Trophoblast cell (in vitro differentiated cells and primary cell): ENCODE results near the gene TXK.

Source experiments
- DNase-seq, 2 donors: peaks; one replicate each; pipeline ENCODE4 v3.0.0-alpha.2; 2016
- H2AFZ ChIP-seq: 2 replicates; pipeline ENCODE4 v1.6.1; 2013; ENCODE audit warnings: low read length, moderate library complexity, mild to moderate bottlenecking; ENCODE audit not compliant: insufficient read depth, poor library complexity
- H2AK5ac ChIP-seq: 2 replicates; pipeline ENCODE4 v1.6.1; 2013; ENCODE audit warnings: mild to moderate bottlenecking, low read length
- H2BK120ac ChIP-seq: 2 replicates; pipeline ENCODE4 v1.6.1; 2013; ENCODE audit warnings: low read length, mild to moderate bottlenecking, moderate library complexity; ENCODE audit not compliant: insufficient read depth, poor library complexity
- H2BK12ac ChIP-seq: 2 replicates; pipeline ENCODE4 v1.6.1; 2013; ENCODE audit warnings: mild to moderate bottlenecking, low read length, moderate library complexity
- H2BK5ac ChIP-seq: 2 replicates; pipeline ENCODE4 v1.6.1; 2013; ENCODE audit warnings: low read length, low read depth, moderate library complexity, mild to moderate bottlenecking; ENCODE audit not compliant: poor library complexity
- H3K14ac ChIP-seq: 2 replicates; pipeline ENCODE4 v1.6.1; 2013; ENCODE audit warnings: mild to moderate bottlenecking, low read length
- H3K18ac ChIP-seq: 2 replicates; pipeline ENCODE4 v1.6.1; 2013; ENCODE audit warnings: mild to moderate bottlenecking, low read length
- H3K23ac ChIP-seq: 2 replicates; pipeline ENCODE4 v1.6.1; 2013; ENCODE audit warnings: low read length
- H3K27ac ChIP-seq: 2 replicates; pipeline ENCODE4 v1.5.1; 2013; ENCODE audit warnings: low read depth, mild to moderate bottlenecking, inconsistent platforms, low read length, moderate library complexity
- H3K27me3 ChIP-seq: 2 replicates; pipeline ENCODE4 v1.6.1; 2013; ENCODE audit warnings: inconsistent platforms, mild to moderate bottlenecking, low read length, moderate library complexity; ENCODE audit not compliant: insufficient read depth
- H3K36me3 ChIP-seq, 2 experiments: 1 replicate in 1 of 2; 2 replicates in 1 of 2; pipeline ENCODE4 v1.6.1; 2013; ENCODE audit warnings: low read length in 2 of 2, mild to moderate bottlenecking in 2 of 2, moderate library complexity in 1 of 2; ENCODE audit not compliant: insufficient read depth in 2 of 2, control insufficient read depth in 1 of 2
- H3K4ac ChIP-seq: 2 replicates; pipeline ENCODE4 v1.6.1; 2013; ENCODE audit warnings: low read depth, mild to moderate bottlenecking, low read length, moderate library complexity
- H3K4me1 ChIP-seq, 2 experiments: 1 replicate in 1 of 2; 2 replicates in 1 of 2; pipeline ENCODE4 v1.6.1; 2013; ENCODE audit warnings: low read length in 2 of 2, mild to moderate bottlenecking in 2 of 2, moderate library complexity in 1 of 2; ENCODE audit not compliant: insufficient read depth in 2 of 2, control insufficient read depth in 1 of 2
- H3K4me2 ChIP-seq: 2 replicates; pipeline ENCODE4 v1.6.1; 2013; ENCODE audit warnings: inconsistent platforms, mild to moderate bottlenecking, low read length, moderate library complexity
- H3K4me3 ChIP-seq: 2 replicates; pipeline ENCODE4 v1.5.1; 2013; ENCODE audit warnings: mild to moderate bottlenecking, low read depth, low read length, inconsistent platforms
- H3K79me1 ChIP-seq: one replicate; pipeline ENCODE4 v1.6.1; 2013; ENCODE audit warnings: low read length
- H3K79me2 ChIP-seq: 2 replicates; pipeline ENCODE4 v1.6.1; 2013; ENCODE audit warnings: low read length, mild to moderate bottlenecking; ENCODE audit not compliant: control insufficient read depth, insufficient read depth, poor library complexity
- H3K9ac ChIP-seq: 2 replicates; pipeline ENCODE4 v1.6.1; 2013; ENCODE audit warnings: mild to moderate bottlenecking, low read length
- H3K9me3 ChIP-seq: 2 replicates; pipeline ENCODE4 v1.6.1; 2013; ENCODE audit warnings: low read depth, mild to moderate bottlenecking, control low read depth, inconsistent platforms, low read length; ENCODE audit not compliant: insufficient read depth
- H4K12ac ChIP-seq: 2 replicates; pipeline ENCODE4 v1.6.1; 2013; ENCODE audit warnings: low read depth, mild to moderate bottlenecking, low read length, moderate library complexity
- H4K8ac ChIP-seq: 2 replicates; pipeline ENCODE4 v1.6.1; 2013; ENCODE audit warnings: low read depth, mild to moderate bottlenecking, low read length, moderate library complexity
- H4K91ac ChIP-seq: one replicate; pipeline ENCODE4 v1.6.1; 2013; ENCODE audit warnings: low read depth, mild to moderate bottlenecking, low read length, moderate library complexity
- WGBS: extraction: QIAGEN DNeasy Blood & Tissue Kit; methylation state at CpG from one replicate; pipeline ENCODE4 v1.1.7; 2013; ENCODE audit warnings: missing lambda C conversion rate; ENCODE audit not compliant: insufficient read length, insufficient coverage; ENCODE audit errors: extremely low coverage; 5-methylcytosine and 5-hydroxymethylcytosine counted together

The TXK gene

GRCh38 chr4:48039561-48039960, 94.5 kb downstream of the TXK start:
- H4K12ac ChIP-seq = no peak overlapping the region
- no peaks in the 10 kb centered on the region for H3K4me1 ChIP-seq
- H3K4me2 ChIP-seq = no peak overlapping the region
- no peak overlapping the region for H3K27ac ChIP-seq
- H3K27me3 ChIP-seq = no peaks in the 10 kb centered on the region
- no peak overlapping the region for H2AFZ ChIP-seq
- H3K79me2 ChIP-seq = no peaks in the 10 kb centered on the region
- H3K4ac ChIP-seq = no peak overlapping the region
- H3K9ac ChIP-seq = no peak overlapping the region
- H2BK5ac ChIP-seq = no peak overlapping the region
- H3K23ac ChIP-seq = no peak overlapping the region
- no peak for DNase-seq
- no peak overlapping the region for H4K8ac ChIP-seq
- no peaks in the 10 kb centered on the region for H3K36me3 ChIP-seq
- H3K14ac ChIP-seq = no peak overlapping the region
- no peak overlapping the region for H2BK120ac ChIP-seq
- H3K79me1 ChIP-seq = no peaks in the 10 kb centered on the region
- no peak overlapping the region for H2AK5ac ChIP-seq
- H4K91ac ChIP-seq = no peak overlapping the region
- no peak overlapping the region for H3K18ac ChIP-seq
- no peak overlapping the region for H2BK12ac ChIP-seq
- H3K9me3 ChIP-seq = no peaks in the 10 kb centered on the region
- H3K4me3 ChIP-seq = no peak overlapping the region

GRCh38 chr4:48038666-48039065, 95.4 kb downstream of the TXK start:
- Histone ChIP-seq H3K79me1 (no peaks in the 10 kb centered on the region), H3K14ac (no peak overlapping the region), H3K9me3 (no peaks in the 10 kb centered on the region), H3K27ac (no peak overlapping the region), H3K9ac (no peak overlapping the region), H3K36me3 (no peaks in the 10 kb centered on the region), H2AK5ac (no peak overlapping the region), H3K4me2 (no peak overlapping the region), H3K4me1 (no peaks in the 10 kb centered on the region), H3K4me3 (no peak overlapping the region), H2AFZ (no peak overlapping the region), H4K91ac (no peak overlapping the region), H4K8ac (no peak overlapping the region), H2BK5ac (no peak overlapping the region), H3K27me3 (no peaks in the 10 kb centered on the region), H2BK120ac (no peak overlapping the region), H3K4ac (no peak overlapping the region), H3K18ac (no peak overlapping the region), H2BK12ac (no peak overlapping the region), H4K12ac (no peak overlapping the region), H3K79me2 (no peaks in the 10 kb centered on the region), H3K23ac (no peak overlapping the region)
- no peak for DNase-seq
- WGBS = no CpG with 5 or more reads among the region's 2 CpGs

GRCh38 chr4:48037117-48037462, 97.0 kb downstream of the TXK start:
- Histone ChIP-seq H2AK5ac (no peak overlapping the region), H3K14ac (no peak overlapping the region), H2BK12ac (no peak overlapping the region), H3K23ac (no peak overlapping the region), H3K18ac (no peak overlapping the region), H4K8ac (no peak overlapping the region), H2BK120ac (no peak overlapping the region), H4K12ac (no peak overlapping the region), H4K91ac (no peak overlapping the region), H3K4me1 (no peaks in the 10 kb centered on the region), H3K9me3 (no peaks in the 10 kb centered on the region), H3K4me2 (no peak overlapping the region), H3K4ac (no peak overlapping the region), H3K27me3 (no peaks in the 10 kb centered on the region), H2BK5ac (no peak overlapping the region), H3K36me3 (no peaks in the 10 kb centered on the region), H3K79me1 (no peaks in the 10 kb centered on the region), H3K4me3 (no peak overlapping the region), H2AFZ (no peak overlapping the region), H3K79me2 (no peaks in the 10 kb centered on the region), H3K27ac (no peak overlapping the region), H3K9ac (no peak overlapping the region)
- no CpG with 5 or more reads among the region's 2 CpGs for WGBS
- DNase-seq = no peak

- Histone ChIP-seq H3K27ac (no peak overlapping the region), H3K4ac (no peak overlapping the region), H2BK5ac (no peak overlapping the region), H3K4me2 (no peak overlapping the region), H3K9ac (no peak overlapping the region), H3K9me3 (no peaks in the 10 kb centered on the region), H3K79me2 (no peaks in the 10 kb centered on the region), H3K18ac (no peak overlapping the region), H2BK12ac (no peak overlapping the region), H4K8ac (no peak overlapping the region), H3K4me1 (no peaks in the 10 kb centered on the region), H2AK5ac (no peak overlapping the region), H4K91ac (no peak overlapping the region), H3K79me1 (no peaks in the 10 kb centered on the region), H4K12ac (no peak overlapping the region), H3K4me3 (no peak overlapping the region), H3K23ac (no peak overlapping the region), H3K27me3 (no peaks in the 10 kb centered on the region), H2AFZ (no peak overlapping the region), H3K14ac (no peak overlapping the region), H3K36me3 (no peaks in the 10 kb centered on the region), H2BK120ac (no peak overlapping the region)
- WGBS = no CpG with 5 or more reads among the region's 3 CpGs
- no peak for DNase-seq
These were observed 98.1 kb downstream of the TXK start for GRCh38 chr4:48035952-48036351.
